Mammary epithelial cell (primary cell): ENCODE results near the gene UNCX.

ENCODE experiments used
- EZH2 ChIP-seq: IDR thresholded peaks from 2 replicates; pipeline ENCODE4 v1.6.1; 2012; ENCODE audit warnings: low read length, inconsistent platforms, borderline replicate concordance
- TF ChIP-seq, protein P1 (sequence below), 2 donors: IDR thresholded peaks in 1 of 2; conservative IDR thresholded peaks in 1 of 2; 2 replicates each; pipeline ENCODE4 v1.5.1; 2011 to 2012; ENCODE audit warnings: inconsistent platforms in 2 of 2, low read length in 2 of 2, mild to moderate bottlenecking in 2 of 2, control low read depth in 1 of 2, low read depth in 1 of 2; ENCODE audit not compliant: insufficient read depth in 1 of 2; ENCODE audit errors: extremely low read depth in 1 of 2

DNA sequence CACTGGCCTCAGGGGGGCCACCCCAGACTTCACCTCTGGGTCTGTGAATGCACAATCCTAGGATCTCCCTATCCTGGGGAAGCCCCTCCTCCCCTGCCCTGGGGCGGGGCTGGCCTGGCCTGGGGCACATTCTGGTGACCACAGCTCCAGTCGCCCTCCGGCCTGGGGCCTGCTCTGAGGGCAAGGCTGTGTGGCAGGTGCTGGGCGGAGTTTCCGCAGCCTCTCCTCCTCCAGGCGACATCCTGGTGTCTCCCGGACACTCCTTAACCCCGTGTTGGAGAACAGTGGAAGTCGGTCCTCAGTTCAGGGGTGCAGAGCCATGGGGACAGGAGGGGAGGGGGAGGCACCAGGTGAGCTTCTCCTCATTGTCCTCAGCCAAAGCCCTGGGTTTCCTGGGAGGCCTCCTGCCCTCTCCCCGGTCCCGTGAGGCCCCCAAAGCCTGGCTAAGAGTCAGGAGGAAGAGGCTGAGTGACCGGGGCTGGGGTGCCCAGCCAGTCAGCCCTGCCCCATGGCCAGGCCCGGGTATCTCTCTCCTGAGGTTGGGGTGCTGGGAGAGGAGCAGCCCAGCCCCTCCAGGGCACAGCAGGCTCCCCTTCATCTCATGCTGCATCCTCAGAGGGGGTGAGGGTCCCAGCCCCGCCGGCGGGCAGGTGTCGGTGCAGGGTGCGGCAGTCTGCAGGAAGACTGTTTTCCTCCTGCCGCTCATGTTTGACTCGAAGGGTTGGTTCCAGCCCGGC, 22.6 kb downstream of the UNCX start:
- TF ChIP-seq, protein P1, sequence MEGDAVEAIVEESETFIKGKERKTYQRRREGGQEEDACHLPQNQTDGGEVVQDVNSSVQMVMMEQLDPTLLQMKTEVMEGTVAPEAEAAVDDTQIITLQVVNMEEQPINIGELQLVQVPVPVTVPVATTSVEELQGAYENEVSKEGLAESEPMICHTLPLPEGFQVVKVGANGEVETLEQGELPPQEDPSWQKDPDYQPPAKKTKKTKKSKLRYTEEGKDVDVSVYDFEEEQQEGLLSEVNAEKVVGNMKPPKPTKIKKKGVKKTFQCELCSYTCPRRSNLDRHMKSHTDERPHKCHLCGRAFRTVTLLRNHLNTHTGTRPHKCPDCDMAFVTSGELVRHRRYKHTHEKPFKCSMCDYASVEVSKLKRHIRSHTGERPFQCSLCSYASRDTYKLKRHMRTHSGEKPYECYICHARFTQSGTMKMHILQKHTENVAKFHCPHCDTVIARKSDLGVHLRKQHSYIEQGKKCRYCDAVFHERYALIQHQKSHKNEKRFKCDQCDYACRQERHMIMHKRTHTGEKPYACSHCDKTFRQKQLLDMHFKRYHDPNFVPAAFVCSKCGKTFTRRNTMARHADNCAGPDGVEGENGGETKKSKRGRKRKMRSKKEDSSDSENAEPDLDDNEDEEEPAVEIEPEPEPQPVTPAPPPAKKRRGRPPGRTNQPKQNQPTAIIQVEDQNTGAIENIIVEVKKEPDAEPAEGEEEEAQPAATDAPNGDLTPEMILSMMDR (conservative IDR thresholded peaks at IDR 0.05 in 1 of 2, IDR thresholded peaks at IDR 0.05 in 1 of 2; ENCODE audit: extremely low read depth in 1 of 2, insufficient read depth in 1 of 2, low read depth in 1 of 2, low read length in 2 of 2), result no peak
- TF ChIP-seq EZH2, result peak; percentile 56
